Measurements from ENCODE around the gene ACACA.

ACACA gene

GRCh38 chr17:37344519-37344918 is 62.1 kb downstream of the ACACA start:
- no peak for TF ChIP-seq CTCF (IDR thresholded peaks at IDR 0.05; ENCODE audit: low read depth, low read length)
- no peak overlapping the region for H3K4me3 ChIP-seq (replicated peaks in 1 of 2; ENCODE audit: low read depth in 2 of 2, low read length in 2 of 2)
- no peak for DNase-seq (ENCODE audit: low read depth in 2 of 2)

- DNase-seq (ENCODE audit: low read depth in 2 of 2) = no peak
- H3K4me3 ChIP-seq (replicated peaks in 1 of 2; ENCODE audit: low read depth in 2 of 2, low read length in 2 of 2) = no peak overlapping the region
- TF ChIP-seq CTCF (IDR thresholded peaks at IDR 0.05; ENCODE audit: low read depth, low read length) = no peak
Measured at GRCh38 chr17:37342589-37342988, 64.0 kb downstream of the ACACA start.

GRCh38 chr17:37340804-37341203 is 65.8 kb downstream of the ACACA start:
- no peak for TF ChIP-seq CTCF (IDR thresholded peaks at IDR 0.05; ENCODE audit: low read depth, low read length)
- DNase-seq (ENCODE audit: low read depth in 2 of 2) = no peak
- H3K4me3 ChIP-seq (replicated peaks in 1 of 2; ENCODE audit: low read depth in 2 of 2, low read length in 2 of 2) = no peak overlapping the region

- TF ChIP-seq CTCF (IDR thresholded peaks at IDR 0.05; ENCODE audit: low read depth, low read length) = no peak
- H3K4me3 ChIP-seq (replicated peaks in 1 of 2; ENCODE audit: low read depth in 2 of 2, low read length in 2 of 2) = no peak overlapping the region
- peak in 1 of 2 donors; percentile 14 for DNase-seq (ENCODE audit: low read depth in 2 of 2)
Measured at GRCh38 chr17:37339321-37339720, 67.3 kb downstream of the ACACA start.

- TF ChIP-seq CTCF (IDR thresholded peaks at IDR 0.05; ENCODE audit: low read depth, low read length) = no peak
- H3K4me3 ChIP-seq (replicated peaks in 1 of 2; ENCODE audit: low read depth in 2 of 2, low read length in 2 of 2) = no peak overlapping the region
- DNase-seq (ENCODE audit: low read depth in 2 of 2) = no peak
Measured at GRCh38 chr17:37338847-37339246, 67.8 kb downstream of the ACACA start.

- no peak for TF ChIP-seq CTCF (IDR thresholded peaks at IDR 0.05; ENCODE audit: low read depth, low read length)
- peak; percentile 72 to 90 for DNase-seq (ENCODE audit: low read depth in 2 of 2)
- no peak overlapping the region for H3K4me3 ChIP-seq (replicated peaks in 1 of 2; ENCODE audit: low read depth in 2 of 2, low read length in 2 of 2)
Measured at GRCh38 chr17:37327341-37328090, 79.1 kb downstream of the ACACA start.

Measured in cardiac fibroblast (primary cell).